ENCODE measurements around the gene ZZZ3.

- no peak for TF ChIP-seq EZH2phosphoT487 (IDR thresholded peaks at IDR 0.05; ENCODE audit: insufficient read depth, low read depth)
- no peak for TF ChIP-seq EZH2 (IDR thresholded peaks at IDR 0.05; ENCODE audit: insufficient read depth, poor library complexity, severe bottlenecking)
Measured at GRCh38 chr1:77636864-77637263, 45.6 kb downstream of the ZZZ3 start.

All from GM23248 (cell line).